Measurements from ENCODE around the gene GUCD1.

DNA sequence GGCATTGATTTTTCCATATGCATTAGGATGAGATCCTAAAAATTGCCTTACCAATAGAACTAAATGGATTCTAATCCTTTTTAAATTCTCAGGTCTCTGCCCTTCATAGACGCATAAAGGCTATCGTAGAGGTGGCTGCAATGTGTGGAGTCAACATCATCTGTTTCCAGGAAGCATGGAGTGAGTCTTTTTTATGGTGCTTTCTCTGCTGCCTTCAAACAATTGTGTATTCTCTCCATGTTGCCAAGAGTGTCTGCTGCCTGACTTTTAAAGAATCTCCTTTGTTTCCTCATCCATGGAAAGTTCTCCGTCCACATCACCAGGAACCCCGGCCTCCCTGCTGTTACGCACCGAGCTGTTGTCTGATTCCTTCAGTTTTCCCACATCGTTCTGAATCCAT, 52.9 kb downstream of the GUCD1 start:
- TF ChIP-seq FOS (IDR thresholded peaks at IDR 0.05; ENCODE audit: borderline replicate concordance, extremely low read depth, insufficient read length) (no peak), CTCF (IDR thresholded peaks at IDR 0.05 in 2 of 3, conservative IDR thresholded peaks at IDR 0.05 in 1 of 3; ENCODE audit: control insufficient read depth in 2 of 3, extremely low read depth in 1 of 3, insufficient read depth in 1 of 3, low read depth in 3 of 3, low read length in 3 of 3) (no peak), EP300 (IDR thresholded peaks at IDR 0.05; ENCODE audit: borderline replicate concordance in 1 of 2, control insufficient read depth in 1 of 2, low read depth in 2 of 2, low read length in 2 of 2) (no peak), IKZF2 (IDR thresholded peaks at IDR 0.05) (no peak), TCF7 (IDR thresholded peaks at IDR 0.05; ENCODE audit: borderline replicate concordance) (no peak), KAT2A (conservative IDR thresholded peaks at IDR 0.05; ENCODE audit: control insufficient read depth, low read depth, low read length) (no peak), SP1 (IDR thresholded peaks at IDR 0.05; ENCODE audit: low read depth, low read length) (no peak), MTA3 (IDR thresholded peaks at IDR 0.05; ENCODE audit: borderline replicate concordance, low read length) (no peak), MTA2 (IDR thresholded peaks at IDR 0.05; ENCODE audit: low read depth) (no peak), ELK1 (IDR thresholded peaks at IDR 0.05; ENCODE audit: low read depth, low read length) (no peak), GABPA (IDR thresholded peaks at IDR 0.05; ENCODE audit: low read depth) (no peak)

All from GM12878 (cell line).